GM21515 (cell line): ENCODE measurements around the gene GTSF1L.
"Not testable (repeated sequence)": the region's sequence is repeated elsewhere in the genome, so short reads cannot be mapped to it uniquely, and the experiment has no call there.

Source experiments
- ATAC-seq: cut with Tn5 transposase; IDR thresholded peaks from one replicate; pipeline ENCODE4 v1.9.1; 2021; ENCODE audit not compliant: unreplicated experiment

GTSF1L gene

DNA sequence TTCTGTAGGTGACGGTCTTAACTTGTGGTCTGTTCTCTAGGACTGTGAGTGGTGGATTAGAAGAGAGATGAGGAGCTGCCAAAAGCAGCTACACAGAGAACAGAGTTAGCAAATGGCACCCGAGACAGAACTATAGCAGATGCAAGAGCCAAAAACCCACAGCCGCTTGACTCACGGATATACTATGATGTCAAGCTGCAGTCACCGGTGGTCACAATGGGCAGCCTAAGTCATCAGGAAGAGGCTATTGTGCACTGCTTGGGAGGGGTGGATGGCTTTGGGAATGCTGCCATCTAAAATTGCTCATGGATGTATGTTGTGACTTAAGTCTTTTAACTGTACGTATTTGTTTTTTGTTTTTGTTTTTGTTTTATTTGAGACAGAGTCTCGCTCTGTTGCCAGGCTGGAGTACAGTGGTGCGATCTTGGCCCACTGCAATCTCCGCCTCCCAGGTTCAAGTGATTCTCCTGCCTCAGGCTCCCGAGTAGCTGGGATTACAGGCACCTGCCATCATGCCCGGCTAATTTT lies at the start of gene GTSF1L:
GTSF1L (minus strand) TSS at position 192 of the 528 bp plus-strand sequence. CDS start 308 bp downstream, outside the sequence.
- ATAC-seq = no peak

DNA sequence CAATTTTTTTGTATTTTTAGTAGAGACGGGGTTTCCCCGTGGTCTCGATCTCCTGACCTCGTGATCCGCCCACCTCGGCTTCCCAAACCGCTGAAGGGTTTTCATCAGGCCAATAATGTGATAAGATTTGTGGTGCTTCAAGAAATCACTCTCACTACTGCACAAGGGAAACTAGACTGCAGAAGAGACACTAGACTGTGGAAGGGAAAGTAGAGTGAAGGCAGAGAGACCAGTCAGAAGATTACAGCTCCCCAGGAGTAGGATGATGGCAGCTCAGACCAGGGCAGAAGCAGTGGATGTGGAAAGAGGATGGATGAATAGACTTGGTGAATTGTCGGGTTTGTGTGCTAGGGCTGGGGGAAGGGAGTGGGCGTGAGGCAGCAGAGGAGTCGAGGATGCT lies 48.0 kb upstream of the GTSF1L start:
- ATAC-seq = no peak

DNA sequence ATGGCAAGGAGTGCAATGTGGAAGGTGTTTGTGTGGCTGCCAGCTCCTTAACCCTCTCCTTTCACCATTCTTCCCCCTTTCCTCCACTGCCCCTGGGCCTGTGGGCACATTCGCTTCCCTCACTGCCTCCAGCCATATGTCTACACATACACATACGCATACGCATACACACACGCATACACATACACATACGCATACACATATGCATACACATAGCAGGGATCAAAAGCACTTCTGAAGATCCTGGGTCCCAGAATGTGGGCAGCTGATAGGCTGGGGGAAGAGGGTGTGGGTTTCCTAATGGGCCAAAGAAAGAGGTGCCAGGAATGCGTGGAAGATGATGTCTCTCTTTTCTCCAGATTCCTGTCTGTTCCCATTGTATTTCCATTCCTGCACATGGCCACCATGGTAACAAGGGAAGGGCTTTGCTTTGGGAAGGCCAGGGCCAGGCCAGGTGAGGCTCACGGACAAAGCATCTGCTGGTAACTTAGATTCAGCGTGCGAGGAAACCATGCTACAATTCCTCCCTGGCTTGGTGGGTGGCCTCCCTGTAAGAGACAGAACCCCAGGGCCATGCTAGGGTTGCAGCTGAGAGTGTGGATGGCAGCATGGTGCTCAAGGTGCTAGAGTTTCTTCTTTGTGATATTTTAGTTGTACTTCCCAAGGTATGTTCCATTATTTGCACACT lies 44.8 kb upstream of the GTSF1L start:
- ATAC-seq = no peak

DNA sequence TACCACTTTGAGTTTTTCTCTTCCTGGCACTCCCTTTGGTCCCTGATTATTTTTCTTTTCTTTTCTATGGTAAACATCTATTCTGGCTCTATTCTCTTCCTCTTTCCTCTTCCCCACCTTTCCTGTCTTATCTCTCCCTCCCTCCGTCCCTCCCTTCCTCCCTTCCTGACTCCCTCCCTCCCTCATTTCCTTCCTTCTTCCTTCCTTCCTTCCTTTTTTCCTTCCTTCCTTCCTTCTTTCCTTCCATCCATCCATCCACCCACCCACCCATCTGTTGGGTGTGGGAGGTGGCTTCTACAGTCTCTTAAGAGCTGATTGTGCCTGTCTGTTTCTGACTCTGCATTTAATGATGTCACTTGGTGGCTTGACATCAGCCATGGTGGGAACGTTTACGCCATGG lies 43.5 kb upstream of the GTSF1L start:
- ATAC-seq = no peak

DNA sequence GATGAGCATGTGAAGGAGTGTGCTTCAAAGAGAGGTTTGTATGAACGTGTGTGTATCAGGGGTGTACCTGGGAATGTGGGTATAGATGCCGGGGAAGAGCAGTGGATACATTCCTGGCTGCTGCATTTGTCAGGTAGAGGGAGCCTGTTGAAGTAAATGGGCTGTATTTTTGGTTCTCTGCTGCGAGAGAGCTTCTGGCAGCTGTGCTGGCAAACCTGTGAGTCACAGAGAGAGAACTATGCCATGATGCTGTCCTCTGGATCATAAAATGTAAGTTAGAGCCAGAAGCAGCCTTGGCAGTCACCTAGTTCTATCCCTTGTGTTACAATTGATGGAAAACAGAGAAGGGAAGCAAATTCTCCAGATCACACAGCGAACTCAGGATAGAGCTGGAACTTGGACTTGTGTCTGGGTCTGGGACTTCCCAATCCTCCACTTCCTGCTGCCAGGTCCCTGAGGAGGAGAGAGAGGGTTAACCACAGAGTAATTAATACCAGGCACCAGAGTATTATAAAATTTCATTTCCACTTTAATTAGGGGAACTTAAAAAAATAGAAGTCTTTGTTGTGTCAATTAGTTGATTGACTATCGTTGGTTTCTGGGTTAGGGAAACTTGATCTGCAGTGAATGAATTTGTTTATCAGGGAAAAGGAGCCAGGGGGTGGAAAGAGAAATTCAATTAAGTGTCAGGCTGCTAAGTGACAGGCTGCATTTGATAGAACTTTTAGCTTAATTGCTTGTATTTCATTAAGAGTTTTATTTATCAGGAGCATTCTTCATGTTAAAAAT lies 41.1 kb upstream of the GTSF1L start:
- no peak for ATAC-seq

DNA sequence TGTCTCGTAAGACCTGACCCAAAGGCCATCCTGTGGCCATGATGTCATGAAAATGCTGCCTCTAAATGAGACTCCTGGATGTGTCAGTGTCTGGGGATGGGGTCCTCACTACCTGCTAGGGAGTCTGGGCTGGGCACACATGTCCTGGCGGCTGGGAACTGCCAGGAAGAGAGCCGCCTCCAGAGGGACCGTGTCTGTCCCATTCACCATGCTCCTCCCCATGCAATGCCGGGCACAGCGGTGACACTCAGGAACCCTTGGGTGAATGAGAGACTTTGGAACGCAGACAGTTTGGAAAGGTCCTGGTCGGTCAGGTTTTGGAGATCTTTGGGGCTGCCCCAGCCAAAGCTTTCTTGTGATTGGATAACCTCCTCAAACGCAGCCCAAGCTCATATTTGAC lies 40.1 kb upstream of the GTSF1L start:
- ATAC-seq = no peak

DNA sequence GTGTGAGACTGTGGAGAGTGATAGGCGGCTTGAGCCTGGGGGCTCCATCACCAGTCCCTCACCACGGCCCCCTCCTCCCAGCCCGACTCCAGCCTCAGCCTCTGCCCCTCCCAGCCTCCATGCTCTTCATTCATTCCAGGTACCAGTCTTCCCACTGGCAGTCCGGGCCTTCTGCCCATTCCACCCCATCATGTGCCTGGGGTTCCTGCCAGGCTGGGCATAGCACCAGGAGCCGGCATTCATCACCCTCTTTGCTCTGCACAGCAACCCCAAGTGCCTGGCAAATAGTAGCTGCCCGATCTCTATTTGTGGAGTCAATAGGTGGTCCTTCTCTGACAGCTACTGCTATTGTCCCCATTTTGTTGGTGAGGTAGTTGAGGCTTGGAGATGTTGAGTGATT lies 39.6 kb upstream of the GTSF1L start:
- ATAC-seq = no peak

DNA sequence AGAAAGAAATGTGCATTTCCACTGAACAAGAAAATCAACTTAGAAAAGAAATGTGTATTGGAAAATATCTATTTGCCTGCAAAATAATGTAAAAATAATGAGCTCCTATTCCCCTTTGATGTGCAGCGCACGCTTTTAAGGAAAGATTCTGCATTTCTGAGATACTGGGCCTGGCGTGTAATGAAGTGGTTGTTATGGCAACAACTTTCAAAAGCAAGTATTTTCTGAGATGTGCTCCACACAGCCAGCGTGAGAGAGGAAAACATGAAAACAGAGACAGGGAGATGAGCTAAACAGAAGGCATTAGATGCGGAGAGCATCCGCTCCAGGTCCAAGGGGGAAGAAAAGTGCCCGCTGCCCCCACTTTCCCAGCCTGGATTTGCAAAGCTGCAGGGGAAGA lies 39.1 kb upstream of the GTSF1L start:
- no peak for ATAC-seq

DNA sequence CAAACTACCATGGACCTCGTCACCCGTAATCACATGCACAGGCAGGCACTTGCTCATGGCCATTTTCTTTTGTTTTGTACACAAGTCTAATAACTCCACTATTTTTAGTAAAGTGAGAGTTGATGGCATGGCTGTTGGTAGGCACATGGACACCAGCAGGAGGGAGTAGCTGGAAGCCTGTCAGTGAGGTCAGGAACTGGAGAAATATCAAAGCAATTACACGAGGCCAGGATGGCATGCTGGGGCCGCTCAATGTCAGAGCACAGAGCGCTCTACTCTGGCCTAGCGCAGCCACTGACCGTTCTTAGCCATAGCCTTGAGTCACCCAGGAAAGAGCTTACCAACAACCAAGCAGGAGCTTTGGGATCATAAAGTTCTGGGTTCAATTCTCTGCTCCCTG lies 36.1 kb upstream of the GTSF1L start:
- ATAC-seq = no peak

DNA sequence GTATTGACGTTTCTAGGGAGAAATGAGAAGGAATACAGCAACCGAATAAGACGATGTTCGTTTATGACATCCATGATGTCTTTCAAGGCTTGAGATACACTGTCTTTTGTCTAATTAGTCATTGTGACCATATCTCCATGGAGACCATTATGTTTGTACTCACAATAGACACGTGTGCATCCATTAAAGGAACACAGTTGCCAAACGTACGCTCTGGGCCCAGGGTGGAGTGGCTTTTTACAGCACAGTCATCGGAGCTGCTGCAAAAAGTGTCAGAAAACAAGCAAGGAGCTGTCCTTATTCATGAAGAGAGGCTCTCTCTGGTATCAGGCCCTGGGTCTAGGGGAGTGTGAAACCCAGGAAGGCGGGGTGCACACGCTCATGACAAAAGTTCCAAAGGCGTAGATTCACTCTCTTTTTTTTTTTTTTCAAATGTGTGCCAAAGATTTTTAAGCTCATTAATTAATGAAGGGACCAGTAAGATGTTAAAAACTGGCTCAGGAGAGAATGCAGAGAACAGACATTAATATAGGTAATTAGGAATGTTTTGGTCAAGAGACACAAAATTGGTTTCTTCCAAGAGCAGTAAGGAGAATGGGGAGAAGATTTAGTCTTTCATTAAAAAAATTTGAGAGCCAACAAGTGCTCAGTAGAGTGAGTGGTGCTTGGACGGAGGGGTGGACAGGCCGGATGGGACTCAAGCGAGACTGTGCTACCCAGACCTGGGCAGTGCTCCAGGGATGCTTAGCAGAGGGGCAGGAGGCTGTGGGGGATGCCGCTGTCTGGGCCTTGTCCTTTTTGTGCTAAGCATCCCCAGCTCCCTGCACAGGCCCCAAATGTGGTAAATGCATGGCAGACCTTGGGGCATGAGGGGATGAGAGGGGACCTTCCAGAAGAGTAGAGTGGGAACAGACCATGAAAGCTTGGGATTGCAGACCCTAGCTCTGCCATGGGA lies 34.9 kb upstream of the GTSF1L start:
- no peak for ATAC-seq

DNA sequence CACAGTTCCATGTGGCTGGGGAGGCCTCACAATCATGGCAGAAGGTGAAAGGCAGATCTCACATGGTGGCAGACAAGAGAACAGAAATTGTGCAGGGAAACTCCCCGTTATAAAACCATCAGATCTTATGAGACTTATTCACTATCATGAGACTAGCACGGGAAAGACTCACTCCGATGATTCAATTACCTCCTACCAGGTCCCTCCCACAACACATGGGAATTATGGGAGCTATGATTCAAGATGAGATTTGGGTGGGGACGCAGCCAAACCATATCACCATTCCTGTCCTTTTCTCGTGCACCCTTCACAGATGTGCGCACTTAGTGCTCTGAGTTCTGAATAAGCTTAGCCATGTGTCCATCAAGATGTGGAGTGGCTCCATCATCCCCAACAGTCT lies 31.1 kb upstream of the GTSF1L start:
- not testable (repeated sequence) for ATAC-seq

DNA sequence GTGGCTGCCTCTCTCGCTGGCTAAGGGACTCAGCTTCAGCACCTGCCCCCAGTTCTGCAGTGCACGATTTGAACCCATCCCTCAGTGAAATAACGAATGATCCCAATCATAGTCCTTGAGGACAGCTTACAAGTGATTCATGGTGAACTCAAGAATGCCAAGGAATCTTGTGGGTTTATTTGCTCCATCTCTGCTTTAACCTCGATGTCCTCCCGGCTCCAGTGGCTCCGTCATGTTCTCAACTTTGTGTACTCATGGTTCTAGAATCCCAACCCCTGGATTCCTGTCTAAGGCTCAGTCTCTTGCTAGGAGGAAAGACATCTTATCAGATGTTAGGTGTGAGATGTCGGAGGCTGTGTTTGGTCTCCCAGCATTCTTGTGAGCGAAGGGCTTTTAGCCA lies 29.0 kb upstream of the GTSF1L start:
- no peak for ATAC-seq

DNA sequence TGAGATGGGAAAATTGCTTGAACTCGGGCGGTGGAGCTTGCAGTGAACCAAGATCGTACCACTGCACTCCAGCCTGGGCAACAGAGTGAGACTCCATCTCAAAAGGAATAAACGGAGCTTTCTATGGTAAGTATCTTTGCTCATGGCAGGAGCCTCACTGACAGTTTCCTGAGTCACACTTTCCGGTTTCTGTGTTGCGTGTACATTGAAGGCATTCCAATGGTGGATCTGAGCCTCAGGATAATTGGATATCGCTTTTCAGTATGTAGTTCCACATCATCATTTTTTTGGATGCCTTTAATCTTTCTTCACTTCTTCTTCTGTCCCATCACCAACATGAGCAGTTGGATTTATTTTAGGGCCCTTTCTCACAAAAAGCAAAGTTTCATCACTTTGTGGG lies 28.6 kb upstream of the GTSF1L start:
- ATAC-seq = no peak

DNA sequence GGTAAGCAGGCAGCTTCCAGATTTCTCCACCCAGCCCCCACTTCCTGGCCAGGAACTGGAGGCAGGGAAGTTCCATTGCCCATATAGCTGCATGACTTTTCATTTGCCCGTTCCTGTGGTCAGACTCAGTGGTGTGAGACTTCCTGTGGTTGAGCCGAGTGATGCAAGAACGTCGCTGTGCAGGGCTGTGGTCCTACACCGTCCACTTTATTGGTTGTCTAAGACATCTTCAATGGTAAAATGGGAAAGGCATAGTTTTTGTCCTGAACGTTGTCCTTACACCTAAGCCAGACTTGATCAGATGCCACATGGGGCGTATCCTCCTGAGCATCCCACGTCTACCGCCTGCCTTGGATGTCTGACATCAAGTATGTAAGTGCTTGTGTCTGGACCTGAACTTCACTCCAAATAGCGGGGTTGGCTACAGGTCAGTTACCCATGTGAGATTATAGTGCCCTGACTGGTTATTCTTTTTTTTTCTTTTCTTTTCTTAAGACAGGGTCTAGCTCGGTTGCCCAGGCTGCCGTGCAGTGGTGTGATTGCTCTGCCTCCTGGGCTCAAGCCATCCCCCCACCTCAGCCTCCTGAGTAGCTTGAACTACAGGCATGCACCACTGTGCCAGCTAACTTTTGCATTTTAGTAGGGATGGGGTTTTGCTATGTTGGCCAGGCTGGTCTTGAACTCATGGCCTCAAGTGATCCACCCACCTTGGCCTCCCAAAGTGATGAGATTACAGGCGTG lies 25.9 kb upstream of the GTSF1L start:
- peak; percentile 56 for ATAC-seq

DNA sequence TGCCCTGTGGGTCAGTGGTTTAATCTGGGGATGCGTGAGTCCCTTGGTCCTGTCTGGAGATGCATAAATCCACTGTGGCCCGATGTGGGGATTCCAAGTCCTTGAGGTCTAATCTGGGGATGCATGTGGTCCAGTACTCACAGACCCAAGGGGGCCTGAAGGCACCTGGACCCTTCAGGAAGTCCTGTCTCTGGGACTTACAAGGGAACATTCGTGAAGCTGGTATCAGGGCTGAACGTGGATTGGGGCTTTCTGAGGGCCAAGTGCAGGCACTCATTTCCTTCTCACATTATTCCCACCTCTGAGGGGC lies 25.2 kb upstream of the GTSF1L start:
- ATAC-seq = no peak

DNA sequence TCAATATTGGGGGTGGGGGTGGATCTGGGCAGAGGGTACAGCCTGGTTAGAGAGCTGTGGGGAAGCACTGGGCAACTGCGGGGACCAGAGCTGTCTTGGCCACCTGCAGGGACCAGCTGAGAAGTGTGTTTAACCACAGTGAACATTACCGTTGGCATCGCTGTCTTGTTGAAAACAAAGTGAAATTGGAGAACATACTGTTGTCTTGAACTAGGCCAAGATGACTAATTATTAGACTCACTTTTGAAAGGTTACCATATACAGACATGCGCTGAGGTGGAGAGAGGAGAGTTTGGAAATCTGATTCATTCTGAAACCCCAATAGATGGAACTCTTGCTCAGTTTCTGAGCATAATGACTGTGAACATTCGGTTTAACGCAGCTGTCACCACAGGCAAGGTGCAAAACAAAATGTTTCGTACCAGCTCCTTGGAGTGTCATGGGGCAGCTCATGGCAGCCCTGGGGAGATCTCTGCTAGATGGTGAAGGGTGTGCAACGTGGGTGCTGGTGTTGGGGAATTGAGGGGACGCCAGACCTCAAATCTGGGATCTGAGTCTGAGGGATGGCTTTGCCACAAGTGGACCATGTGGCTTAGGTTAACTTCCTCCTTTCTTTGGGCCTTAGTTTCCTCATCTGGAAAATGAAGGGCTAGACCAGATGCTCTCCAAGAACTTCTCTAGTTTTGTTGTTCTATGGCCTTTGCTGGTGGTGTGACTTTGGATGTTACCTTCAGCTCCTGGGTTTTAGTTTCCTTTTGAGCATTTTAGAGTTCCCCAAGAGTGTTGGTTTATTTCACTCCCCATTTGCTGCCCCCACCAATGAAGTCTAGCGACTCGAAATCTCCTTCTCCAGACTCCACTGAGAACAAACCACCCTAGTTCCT lies 24.6 kb upstream of the GTSF1L start:
- ATAC-seq = peak; percentile 69

DNA sequence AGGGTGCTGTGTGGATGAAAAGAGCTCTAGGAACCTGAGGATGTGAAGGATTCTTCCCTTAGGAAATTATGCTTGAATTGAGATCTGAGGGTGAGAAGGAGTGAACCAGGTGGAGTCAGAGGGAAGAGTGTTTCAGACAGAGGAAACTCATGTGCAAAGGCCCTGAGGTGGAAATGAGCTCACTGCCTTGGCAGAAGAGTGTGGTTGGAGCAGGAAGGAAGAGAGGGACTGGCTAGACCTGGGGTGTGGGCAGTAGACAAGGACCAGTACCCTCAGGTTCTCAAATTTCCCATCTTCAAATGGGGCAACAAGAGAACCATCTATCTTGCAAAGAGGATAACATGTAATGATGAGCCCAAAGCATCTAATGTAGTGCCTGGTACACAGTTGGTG lies 24.0 kb upstream of the GTSF1L start:
- no peak for ATAC-seq

DNA sequence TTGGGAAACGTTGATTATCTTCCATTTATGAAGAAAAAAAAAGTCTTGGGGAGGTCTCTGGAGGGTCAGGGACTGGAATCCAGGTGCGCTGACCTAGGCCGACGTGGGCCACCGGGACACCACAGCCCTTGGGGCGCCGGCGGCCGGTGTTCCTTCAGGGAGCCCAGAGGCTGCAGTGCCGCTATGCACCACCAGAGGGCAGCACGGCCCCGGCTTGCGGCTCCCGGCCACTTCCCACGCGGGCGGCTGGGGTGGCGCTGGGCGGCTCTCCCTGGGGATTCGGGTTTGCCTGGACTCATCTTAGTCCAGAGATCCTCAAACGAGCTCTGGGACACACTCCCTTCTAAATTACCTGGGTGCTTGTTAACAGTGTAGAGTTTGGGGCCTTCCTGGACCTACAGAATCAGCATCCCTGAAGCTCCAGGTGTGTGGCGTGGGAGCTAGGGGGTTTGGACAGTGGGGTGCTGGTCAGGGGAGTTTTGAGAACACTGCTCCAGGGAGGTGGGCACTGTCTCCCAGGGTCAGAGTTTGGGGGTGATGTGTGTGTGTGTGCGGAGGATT lies 23.0 kb upstream of the GTSF1L start:
- ATAC-seq = no peak

DNA sequence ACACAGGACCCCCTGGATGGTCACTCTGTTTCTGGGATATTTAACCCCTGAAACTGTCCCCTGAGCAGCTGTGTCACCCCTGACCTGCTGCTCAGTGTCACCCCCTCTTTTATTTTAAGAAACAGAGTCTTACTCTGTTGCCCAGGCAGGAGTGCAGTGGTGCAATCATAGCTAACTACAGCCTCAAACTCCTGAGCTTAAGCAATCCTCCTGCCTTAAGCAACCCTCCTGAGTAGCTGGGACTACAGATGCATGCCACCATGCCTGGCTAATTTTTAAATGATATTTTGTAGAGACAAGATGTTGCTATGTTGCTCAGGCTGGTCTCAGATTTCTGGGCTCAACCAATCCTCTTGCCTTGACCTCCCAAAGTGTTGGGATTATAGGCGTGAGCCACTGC lies 21.5 kb upstream of the GTSF1L start:
- ATAC-seq = no peak
